Measurements from ENCODE around the gene LURAP1L.
A peak's percentile ranks its signal among the peaks of the same experiment; 100 is the strongest.

LURAP1L gene

GRCh38 chr9:12774861-12775678 is at the start of gene LURAP1L:
Gene LURAP1L, plus strand, starts transcription at chr9:12775020. Its CDS starts 696 bp downstream, at chr9:12775716.
- peak in 31 of 51 donors; percentile 4 to 83 (median 43) for DNase-seq

- DNase-seq: no peak
These were observed 48.0 kb upstream of the LURAP1L start for GRCh38 chr9:12726795-12727194.

GRCh38 chr9:12730198-12730597 is 44.6 kb upstream of the LURAP1L start:
- no peak for DNase-seq

- no peak for DNase-seq
These were observed 43.9 kb upstream of the LURAP1L start for GRCh38 chr9:12730927-12731326.

GRCh38 chr9:12732971-12733370 is 41.8 kb upstream of the LURAP1L start:
- DNase-seq: no peak

- no peak for DNase-seq
These were observed 39.2 kb upstream of the LURAP1L start for GRCh38 chr9:12735665-12736064.

GRCh38 chr9:12737871-12738270 is 36.9 kb upstream of the LURAP1L start:
- no peak for DNase-seq

- DNase-seq: no peak
These were observed 35.7 kb upstream of the LURAP1L start for GRCh38 chr9:12739014-12739652.

GRCh38 chr9:12740845-12741244 is 34.0 kb upstream of the LURAP1L start:
- no peak for DNase-seq

- no peak for DNase-seq
These were observed 26.8 kb upstream of the LURAP1L start for GRCh38 chr9:12748016-12748415.

GRCh38 chr9:12748954-12749353 is 25.9 kb upstream of the LURAP1L start:
- no peak for DNase-seq

- no peak for DNase-seq
These were observed 20.9 kb upstream of the LURAP1L start for GRCh38 chr9:12753931-12754330.

GRCh38 chr9:12759761-12760160 is 15.1 kb upstream of the LURAP1L start:
- peak in 1 of 51 donors; percentile 39 for DNase-seq

- DNase-seq: no peak
These were observed 14.1 kb upstream of the LURAP1L start for GRCh38 chr9:12760758-12761157.

- no peak for DNase-seq
These were observed 10.7 kb upstream of the LURAP1L start for GRCh38 chr9:12764150-12764549.

GRCh38 chr9:12765088-12765798 is 9.6 kb upstream of the LURAP1L start:
- no peak for DNase-seq

- no peak for DNase-seq
These were observed 8.5 kb upstream of the LURAP1L start for GRCh38 chr9:12766357-12766756.

- DNase-seq: no peak
These were observed 4.6 kb upstream of the LURAP1L start for GRCh38 chr9:12770261-12770660.

GRCh38 chr9:12771891-12772290 is 2.9 kb upstream of the LURAP1L start:
- DNase-seq: no peak

GRCh38 chr9:12773562-12773961 is 1.3 kb upstream of the LURAP1L start:
- no peak for DNase-seq

- peak in 47 of 51 donors; percentile 26 to 92 (median 70) for DNase-seq
These were observed 1.1 kb downstream of the LURAP1L start for GRCh38 chr9:12775679-12776512.

All from hypothalamus (tissue), 51 donors.